Heart right ventricle (tissue), 16 donors: ENCODE results near the gene LCMT2. TPM values are rescaled to one million over a fixed set of nuclear protein-coding genes. Genes with fewer than 3 reads are reported as not detected.

Experiments
- ATAC-seq, 8 donors: fragments of 200-7000 bp; cut with Tn5 transposase; one replicate each; pipeline ENCODE4 v1.9.1; 2020; ENCODE audit warnings: mild to moderate bottlenecking in 8 of 8, moderate library complexity in 8 of 8, moderate number of reproducible peaks in 1 of 8
- DNase-seq, 2 donors: peaks; one replicate each; pipeline ENCODE4 v3.0.0-alpha.2; 2020
- H3K27ac ChIP-seq, 10 donors: fragments of 200-600 bp; sonication (generic) in 2 of 10; one replicate each; pipeline versions ENCODE4 v1.5.0 to v1.8.0; 2020 to 2022; ENCODE audit warnings: mild to moderate bottlenecking in 3 of 10
- H3K27me3 ChIP-seq, 7 donors: fragments of 200-600 bp; one replicate each; pipeline ENCODE4 v1.8.0; 2021 to 2022; ENCODE audit warnings: mild to moderate bottlenecking in 2 of 7
- H3K36me3 ChIP-seq, 9 donors: fragments of 200-600 bp; sonication (generic) in 1 of 9; one replicate each; pipeline versions ENCODE4 v1.5.0 to v1.8.0; 2020 to 2022; ENCODE audit warnings: mild to moderate bottlenecking in 2 of 9
- H3K4me1 ChIP-seq, 9 donors: fragments of 200-600 bp; sonication (generic) in 1 of 9; one replicate each; pipeline versions ENCODE4 v1.5.0 to v1.8.0; 2020 to 2022; ENCODE audit warnings: mild to moderate bottlenecking in 4 of 9
- H3K4me3 ChIP-seq, 10 donors: fragments of 200-600 bp; sonication (generic) in 2 of 10; one replicate each; pipeline versions ENCODE4 v1.5.0 to v1.8.0; 2020 to 2022; ENCODE audit warnings: mild to moderate bottlenecking in 7 of 10, moderate library complexity in 2 of 10
- H3K9me3 ChIP-seq, 11 donors: fragments of 200-600 bp in 10 of 11; sonication (generic) in 2 of 11; one replicate each; pipeline versions ENCODE4 v1.5.0 to v1.8.0; 2013 to 2022; ENCODE audit warnings: mild to moderate bottlenecking in 2 of 11, control low read depth in 1 of 11, moderate library complexity in 1 of 11
- CTCF ChIP-seq, 9 donors: fragments of 200-600 bp; sonication (generic) in 2 of 9; IDR thresholded peaks; one replicate each; pipeline versions ENCODE4 v1.5.0 to v1.8.0; 2021 to 2022; ENCODE audit warnings: antibody characterized with exemption in 9 of 9, mild to moderate bottlenecking in 5 of 9, moderate library complexity in 1 of 9
- WGBS, 2 donors: extraction: QIAGEN DNeasy Blood & Tissue Kit; methylation state at CpG; one replicate each; pipeline ENCODE4 v1.1.7; 2013; ENCODE audit warnings: inconsistent platforms in 1 of 2; 5-methylcytosine and 5-hydroxymethylcytosine counted together
- intact Hi-C, 10 donors: fragments of 100-400 bp; cut with DNase I; formaldehyde crosslinking; loops; one replicate each; pipeline versions ENCODE4 v1.11.1 to v1.14.2; 2022
- polyA plus RNA-seq, 2 donors: library from polyadenylated mRNA; stranded (reverse); fragments of 200-250 nt; gene quantifications; one replicate each; pipeline ENCODE4 v1.2.3, GENCODE V29; 2013
- total RNA-seq, 10 donors: library from RNA; stranded (reverse); fragmentation: NEBNext Ultra II Directional in 3 of 10; extraction: Animal tissue kit (Norgen Biotek cat#: 25700) in 3 of 10; gene quantifications; one replicate each; pipeline versions ENCODE4 v1.2.1 to v1.2.4, GENCODE V29; 2021 to 2023
- donor health status: Arrhythmogenic right ventricular cardiomyopathy.
- donor health status: ischemic (EF 13 %, LVEDD 7.1; RV severe dilation, severe dysfunction).
- donor health status: healthy with polysubstance abuse.
- donor health status: DM: no; HTN: yes; CAD: no.
- donor health status: DM: no; HTN: no; CAD: no.
- donor health status: ischemic (EF 25% LVEDD 6.9; RV normal size, moderate dysfunction).
- donor health status: ischemic (EF 25% LVEDD 5.7; RV mildly dilated, moderate dysfunction).
- donor health status: healthy.
- donor health status: DM: yes; HTN: yes; CAD: no.
- donor health status: Ischemic cardiomyopathy.
- donor health status: ischemic (EF 35%, LVEDD 5.7; RV mildly dilated, moderate dysfunction).
- donor health status: nonischemic (EF 11% LVEDD 7.7; RV severe dilation, severe dysfunction).
- donor health status: DM: yes; HTN: yes; CAD: no.
- donor health status: PGD.
- donor health status: ischemic (EF 29% LVEDD 5.4; RV normal size, mild dysfunction).
- donor health status: nonischemic (EF 23%, LVEDD 6.1; RV moderate dilation, normal function).

Gene LCMT2
- total and polyA plus RNA-seq, 12 donors = 1.5 to 8.7 (median 6.1) TPM

GRCh38 chr15:43286074-43286473, 44.3 kb downstream of the LCMT2 start:
- peaks cover 0 to 4% (median 0%) of the 10 kb centered on the region in 9 donors for H3K4me1 ChIP-seq
- intact Hi-C loops = loop anchor here in 1 of 10 donors (5.0 kb wide), 1 partner anchor 59 kb away; no protein-coding TSS in a partner anchor
- H3K27me3 ChIP-seq = peaks cover 0 to 12% (median 0%) of the 10 kb centered on the region in 7 donors
- WGBS, 2 donors = 60 to 63% methylated on average over 7 of the region's 7 CpGs
- no peak for TF ChIP-seq CTCF (IDR thresholded peaks at IDR 0.05)
- no peak overlapping the region for H3K27ac ChIP-seq
- ATAC-seq (peak in 3 of 8 donors; percentile 18 to 68 (median 40)), DNase-seq (no peak)
- no peaks in the 10 kb centered on the region for H3K36me3 ChIP-seq
- H3K9me3 ChIP-seq = no peaks in the 10 kb centered on the region
- no peak overlapping the region for H3K4me3 ChIP-seq

- peak; percentile 46 to 83 (median 58) for ATAC-seq
- 9 to 10% methylated on average over 4 of the region's 4 CpGs for WGBS, 2 donors
- TF ChIP-seq CTCF (IDR thresholded peaks at IDR 0.05) = peak; percentile 58 to 86 (median 78)
- Histone ChIP-seq H3K27ac (no peak overlapping the region), H3K4me3 (no peak overlapping the region), H3K9me3 (no peaks in the 10 kb centered on the region), H3K27me3 (peaks cover 0 to 12% (median 0%) of the 10 kb centered on the region in 7 donors), H3K4me1 (peaks cover 0 to 4% (median 0%) of the 10 kb centered on the region in 9 donors), H3K36me3 (no peaks in the 10 kb centered on the region)
- intact Hi-C loops = loop anchor here in 8 of 10 donors (1.0 to 5.0 kb wide), 6 partner anchors 57 to 101 kb away; partner anchors contain the start of gene CCNDBP1 (in 1 of the 8)
- peak in 1 of 2 donors; percentile 40 for DNase-seq
Observed at GRCh38 chr15:43285609-43286037, 44.8 kb downstream of the LCMT2 start.

GRCh38 chr15:43283526-43283925, 46.8 kb downstream of the LCMT2 start:
- TF ChIP-seq CTCF (IDR thresholded peaks at IDR 0.05) = no peak
- DNase-seq = no peak
- H3K4me1 ChIP-seq = peaks cover 0 to 4% (median 0%) of the 10 kb centered on the region in 9 donors
- H3K27ac ChIP-seq = no peak overlapping the region
- intact Hi-C loops = loop anchor here in 2 of 10 donors (5.0 kb wide), 2 partner anchors 56 to 76 kb away; no protein-coding TSS in a partner anchor
- no peaks in the 10 kb centered on the region for H3K36me3 ChIP-seq
- WGBS, 2 donors = 86 to 87% methylated on average over 1 of the region's 1 CpG
- no peak for ATAC-seq
- H3K4me3 ChIP-seq = no peak overlapping the region
- peaks cover 0 to 12% (median 0%) of the 10 kb centered on the region in 7 donors for H3K27me3 ChIP-seq
- H3K9me3 ChIP-seq = no peaks in the 10 kb centered on the region

- Histone ChIP-seq H3K36me3 (no peaks in the 10 kb centered on the region), H3K9me3 (no peaks in the 10 kb centered on the region), H3K4me1 (peaks cover 0 to 4% (median 0%) of the 10 kb centered on the region in 9 donors), H3K4me3 (no peak overlapping the region), H3K27me3 (peaks cover 0 to 12% (median under 1%) of the 10 kb centered on the region in 7 donors), H3K27ac (no peak overlapping the region)
- DNase-seq = no peak
- intact Hi-C loops = loop anchor here in 2 of 10 donors (5.0 kb wide), 2 partner anchors 55 to 75 kb away; no protein-coding TSS in a partner anchor
- WGBS, 2 donors = 85 to 91% methylated on average over 12 of the region's 12 CpGs
- TF ChIP-seq CTCF (IDR thresholded peaks at IDR 0.05) = no peak
- no peak for ATAC-seq
Observed at GRCh38 chr15:43281926-43282602, 48.3 kb downstream of the LCMT2 start.
